Measurements from ENCODE around the gene SFMBT1. TPM values are rescaled to one million over a fixed set of nuclear protein-coding genes. Genes with fewer than 3 reads are reported as not detected.

Gene SFMBT1
- total and polyA plus RNA-seq, 11 donors: 3.4 to 18.8 (median 14.3) TPM

- Histone ChIP-seq H3K36me3 (peaks cover 0 to 10% (median 0%) of the 10 kb centered on the region in 9 donors), H3K9me3 (no peaks in the 10 kb centered on the region), H3K27me3 (no peaks in the 10 kb centered on the region), H3K4me1 (peaks cover 0 to 13% (median 0%) of the 10 kb centered on the region in 12 donors), H3K27ac (no peak overlapping the region), H3K4me3 (no peak overlapping the region)
- DNase-seq (no peak), ATAC-seq (no peak)
- intact Hi-C loops (cut with DNase I): no loop called here
- WGBS, 4 donors: 86 to 91% (median 90%) methylated on average over 4 of the region's 4 CpGs
- TF ChIP-seq, protein P1, sequence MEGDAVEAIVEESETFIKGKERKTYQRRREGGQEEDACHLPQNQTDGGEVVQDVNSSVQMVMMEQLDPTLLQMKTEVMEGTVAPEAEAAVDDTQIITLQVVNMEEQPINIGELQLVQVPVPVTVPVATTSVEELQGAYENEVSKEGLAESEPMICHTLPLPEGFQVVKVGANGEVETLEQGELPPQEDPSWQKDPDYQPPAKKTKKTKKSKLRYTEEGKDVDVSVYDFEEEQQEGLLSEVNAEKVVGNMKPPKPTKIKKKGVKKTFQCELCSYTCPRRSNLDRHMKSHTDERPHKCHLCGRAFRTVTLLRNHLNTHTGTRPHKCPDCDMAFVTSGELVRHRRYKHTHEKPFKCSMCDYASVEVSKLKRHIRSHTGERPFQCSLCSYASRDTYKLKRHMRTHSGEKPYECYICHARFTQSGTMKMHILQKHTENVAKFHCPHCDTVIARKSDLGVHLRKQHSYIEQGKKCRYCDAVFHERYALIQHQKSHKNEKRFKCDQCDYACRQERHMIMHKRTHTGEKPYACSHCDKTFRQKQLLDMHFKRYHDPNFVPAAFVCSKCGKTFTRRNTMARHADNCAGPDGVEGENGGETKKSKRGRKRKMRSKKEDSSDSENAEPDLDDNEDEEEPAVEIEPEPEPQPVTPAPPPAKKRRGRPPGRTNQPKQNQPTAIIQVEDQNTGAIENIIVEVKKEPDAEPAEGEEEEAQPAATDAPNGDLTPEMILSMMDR (IDR thresholded peaks at IDR 0.05): no peak
- no peak for TF ChIP-seq POLR2A (IDR thresholded peaks at IDR 0.05)
These were observed 72.1 kb downstream of the SFMBT1 start for GRCh38 chr3:52973806-52974205.

- intact Hi-C loops (cut with DNase I): no loop called here
- ATAC-seq (no peak), DNase-seq (no peak)
- TF ChIP-seq, protein P1 (IDR thresholded peaks at IDR 0.05): no peak
- TF ChIP-seq POLR2A (IDR thresholded peaks at IDR 0.05): no peak
- Histone ChIP-seq H3K4me3 (no peak overlapping the region), H3K4me1 (peaks cover 0 to 6% (median 0%) of the 10 kb centered on the region in 12 donors), H3K9me3 (no peaks in the 10 kb centered on the region), H3K27me3 (no peaks in the 10 kb centered on the region), H3K27ac (no peak overlapping the region), H3K36me3 (peaks cover 0 to 23% (median 0%) of the 10 kb centered on the region in 9 donors)
- WGBS, 4 donors: 52 to 64% (median 56%) methylated on average over 3 of the region's 3 CpGs
These were observed 74.0 kb downstream of the SFMBT1 start for GRCh38 chr3:52971895-52972294.

DNA sequence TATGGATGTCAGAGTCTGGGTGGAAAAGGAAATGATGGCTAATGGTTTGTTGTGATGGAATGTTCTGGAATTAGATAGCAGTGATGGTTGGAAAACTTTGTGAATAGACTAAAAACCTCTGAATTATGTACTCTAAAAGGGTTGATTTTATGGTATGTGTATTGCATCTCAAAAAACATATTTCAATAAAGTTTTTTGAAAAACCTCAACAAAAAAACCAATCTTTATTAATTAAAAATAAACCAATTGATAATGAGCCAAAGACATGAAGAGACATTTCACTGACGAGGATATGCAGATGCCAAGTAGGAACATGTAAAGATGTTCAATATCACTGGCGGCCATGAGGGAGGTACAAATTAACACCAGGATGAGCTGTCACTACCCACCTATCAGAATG lies 78.5 kb downstream of the SFMBT1 start:
- Histone ChIP-seq H3K27ac (no peak overlapping the region), H3K4me3 (no peak overlapping the region), H3K9me3 (no peaks in the 10 kb centered on the region), H3K36me3 (peaks cover 0 to 24% (median 0%) of the 10 kb centered on the region in 9 donors), H3K27me3 (no peaks in the 10 kb centered on the region), H3K4me1 (peaks cover 0 to 6% (median 0%) of the 10 kb centered on the region in 12 donors)
- TF ChIP-seq POLR2A (IDR thresholded peaks at IDR 0.05): no peak
- TF ChIP-seq, protein P1 (IDR thresholded peaks at IDR 0.05): no peak
- 84 to 94% (median 93%) methylated on average over 2 of the region's 2 CpGs for WGBS, 4 donors
- no peak for DNase-seq
- ATAC-seq: no peak
- intact Hi-C loops (cut with DNase I): no loop called here

DNA sequence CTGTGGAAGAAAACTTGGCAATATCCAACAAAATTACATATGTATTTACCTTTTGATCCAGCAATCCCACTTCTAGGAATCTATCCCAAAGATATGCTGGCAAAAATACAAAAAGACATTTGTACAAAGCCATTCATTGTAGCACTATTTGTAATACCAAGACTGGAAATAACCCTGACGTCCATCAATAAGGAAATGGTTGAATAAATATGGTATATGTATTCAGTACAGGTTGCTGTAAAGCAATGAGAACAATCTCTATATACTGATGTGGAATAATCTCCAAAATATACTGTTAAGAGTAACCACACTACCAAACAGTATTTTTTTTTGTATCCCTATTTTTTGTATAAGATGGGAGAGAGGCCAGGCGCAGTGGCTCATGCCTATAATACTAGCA lies 83.7 kb downstream of the SFMBT1 start:
- peaks cover 0 to 4% (median 0%) of the 10 kb centered on the region in 9 donors for H3K36me3 ChIP-seq
- intact Hi-C loops (cut with DNase I): no loop called here
- DNase-seq (no peak), ATAC-seq (no peak)
- H3K27me3 ChIP-seq: no peaks in the 10 kb centered on the region
- no peak overlapping the region for H3K4me3 ChIP-seq
- WGBS, 4 donors: 92 to 95% (median 93%) methylated on average over 2 of the region's 2 CpGs
- no peaks in the 10 kb centered on the region for H3K4me1 ChIP-seq
- TF ChIP-seq, protein P1 (IDR thresholded peaks at IDR 0.05): no peak
- TF ChIP-seq POLR2A (IDR thresholded peaks at IDR 0.05): no peak
- H3K27ac ChIP-seq: no peak overlapping the region
- H3K9me3 ChIP-seq: no peaks in the 10 kb centered on the region

All from heart left ventricle (tissue), 16 donors.